Fibroblast of villous mesenchyme (primary cell): ENCODE results near the gene NLRP3. TPM values are rescaled to one million over a fixed set of nuclear protein-coding genes. Genes with fewer than 3 reads are reported as not detected.

Source experiments
- DNase-seq: peaks from one replicate; pipeline ENCODE4 v3.0.0-alpha.2; 2010; ENCODE audit warnings: low read depth
- H3K4me3 ChIP-seq: 2 replicates; pipeline ENCODE4 v1.5.1; 2011; ENCODE audit warnings: low read depth, mild to moderate bottlenecking, low read length
- CTCF ChIP-seq: IDR thresholded peaks from 2 replicates; pipeline ENCODE4 v1.5.1; 2012; ENCODE audit warnings: low read depth, mild to moderate bottlenecking, low read length; ENCODE audit not compliant: insufficient read depth
- total RNA-seq: library from RNA; depleted of rRNA; stranded (reverse); fragments of >200 nt; gene quantifications from 2 replicates; pipeline ENCODE4 v1.2.3, GENCODE V29; 2012

The NLRP3 gene
- total RNA-seq, 1 donor = 0.43 TPM

GRCh38 chr1:247441606-247442005 is 25.6 kb downstream of the NLRP3 start:
- no peak for TF ChIP-seq CTCF
- H3K4me3 ChIP-seq = no peak overlapping the region
- DNase-seq = no peak

- no peak overlapping the region for H3K4me3 ChIP-seq
- DNase-seq = no peak
- TF ChIP-seq CTCF = no peak
Observed at GRCh38 chr1:247442164-247442563, 26.2 kb downstream of the NLRP3 start.

GRCh38 chr1:247443641-247444040 is 27.7 kb downstream of the NLRP3 start:
- H3K4me3 ChIP-seq = no peak overlapping the region
- TF ChIP-seq CTCF = no peak
- DNase-seq = no peak

GRCh38 chr1:247444571-247444970 is 28.6 kb downstream of the NLRP3 start:
- DNase-seq = no peak
- TF ChIP-seq CTCF = no peak
- H3K4me3 ChIP-seq = no peak overlapping the region

GRCh38 chr1:247445526-247446356 is 29.8 kb downstream of the NLRP3 start:
- no peak overlapping the region for H3K4me3 ChIP-seq
- no peak for DNase-seq
- TF ChIP-seq CTCF = no peak

GRCh38 chr1:247447162-247447909 is 31.4 kb downstream of the NLRP3 start:
- H3K4me3 ChIP-seq = peak overlapping the region; percentile 60
- no peak for TF ChIP-seq CTCF
- DNase-seq = no peak
